ENCODE data around the gene BCL7A. TPM values are rescaled to one million over a fixed set of nuclear protein-coding genes. Genes with fewer than 3 reads are reported as not detected.

The BCL7A gene
- polyA plus RNA-seq, 3 donors: 0.34 to 0.79 (median 0.56) TPM

DNA sequence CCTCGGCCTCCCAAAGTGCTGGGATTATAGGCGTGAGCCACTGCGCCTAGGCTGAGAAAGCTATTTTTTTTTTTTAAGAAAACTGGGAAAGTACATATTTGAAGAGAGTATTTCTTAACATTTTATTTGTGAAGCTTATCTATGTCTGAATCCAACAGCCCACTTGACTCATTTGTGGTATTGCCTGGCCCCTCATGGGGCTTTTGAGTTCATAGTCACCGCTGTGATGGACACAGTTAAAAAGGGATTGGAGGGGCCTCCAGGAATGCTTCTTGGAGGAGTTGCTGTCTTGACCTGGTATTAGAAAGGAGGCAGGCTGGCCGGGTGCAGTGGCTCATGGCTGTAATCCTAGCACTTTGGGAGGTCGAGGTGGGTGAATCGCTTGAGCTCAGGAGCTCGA lies 26.5 kb downstream of the BCL7A start:
- WGBS (ENCODE audit: insufficient coverage): 97% methylated on average over 4 of the region's 8 CpGs
- Mint-ChIP-seq H3K4me3 (no peak overlapping the region), H3K36me3 (peaks cover 0 to 33% of the 10 kb centered on the region in 2 donors), H3K4me1 (peaks cover 8% of the 10 kb centered on the region), H3K9me3 (peaks cover 0 to 1% (median 0%) of the 10 kb centered on the region in 7 donors), H3K27me3 (ENCODE audit: low read depth in 3 of 3) (peaks cover 0 to 2% (median 0%) of the 10 kb centered on the region in 3 donors), H3K27ac (peak overlapping the region in 2 of 7 donors; percentile 40 to 41)
- intact Hi-C loops (cut with micrococcal nuclease): no loop called here
- Histone ChIP-seq H3K9ac (ENCODE audit: insufficient read depth, low read length, poor library complexity, severe bottlenecking) (no peak overlapping the region), H3K9me3 (replicated peaks in 1 of 2; ENCODE audit: control insufficient read depth in 1 of 2, insufficient read depth in 1 of 2, low read length in 2 of 2) (no peaks in the 10 kb centered on the region), H3K79me2 (ENCODE audit: insufficient read depth, low read length) (no peaks in the 10 kb centered on the region), H3K36me3 (replicated peaks in 1 of 2; ENCODE audit: control insufficient read depth in 1 of 2, insufficient read depth in 2 of 2, low read length in 2 of 2) (no peaks in the 10 kb centered on the region), H4K20me1 (ENCODE audit: insufficient read depth, low read length) (no peaks in the 10 kb centered on the region), H2AFZ (ENCODE audit: insufficient read depth, low read depth, low read length, poor library complexity, severe bottlenecking) (no peak overlapping the region), H3K4me3 (replicated peaks in 1 of 3; ENCODE audit: low read depth in 2 of 3, low read length in 3 of 3) (no peak overlapping the region), H3K27me3 (ENCODE audit: control insufficient read depth in 2 of 2, insufficient read depth in 2 of 2, low read length in 2 of 2) (no peaks in the 10 kb centered on the region), H3K4me2 (replicated peaks; ENCODE audit: extremely low read depth, low read length, poor library complexity, severe bottlenecking) (no peak overlapping the region), H3K4me1 (ENCODE audit: control insufficient read depth in 1 of 2, insufficient read depth in 2 of 2, low read length in 2 of 2) (peaks cover 9% of the 10 kb centered on the region in 2 donors), H3K27ac (ENCODE audit: low read depth in 1 of 2, low read length in 2 of 2) (no peak overlapping the region)
- DNase-seq: no peak
- TF ChIP-seq, protein P1, sequence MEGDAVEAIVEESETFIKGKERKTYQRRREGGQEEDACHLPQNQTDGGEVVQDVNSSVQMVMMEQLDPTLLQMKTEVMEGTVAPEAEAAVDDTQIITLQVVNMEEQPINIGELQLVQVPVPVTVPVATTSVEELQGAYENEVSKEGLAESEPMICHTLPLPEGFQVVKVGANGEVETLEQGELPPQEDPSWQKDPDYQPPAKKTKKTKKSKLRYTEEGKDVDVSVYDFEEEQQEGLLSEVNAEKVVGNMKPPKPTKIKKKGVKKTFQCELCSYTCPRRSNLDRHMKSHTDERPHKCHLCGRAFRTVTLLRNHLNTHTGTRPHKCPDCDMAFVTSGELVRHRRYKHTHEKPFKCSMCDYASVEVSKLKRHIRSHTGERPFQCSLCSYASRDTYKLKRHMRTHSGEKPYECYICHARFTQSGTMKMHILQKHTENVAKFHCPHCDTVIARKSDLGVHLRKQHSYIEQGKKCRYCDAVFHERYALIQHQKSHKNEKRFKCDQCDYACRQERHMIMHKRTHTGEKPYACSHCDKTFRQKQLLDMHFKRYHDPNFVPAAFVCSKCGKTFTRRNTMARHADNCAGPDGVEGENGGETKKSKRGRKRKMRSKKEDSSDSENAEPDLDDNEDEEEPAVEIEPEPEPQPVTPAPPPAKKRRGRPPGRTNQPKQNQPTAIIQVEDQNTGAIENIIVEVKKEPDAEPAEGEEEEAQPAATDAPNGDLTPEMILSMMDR (IDR thresholded peaks at IDR 0.05): no peak

DNA sequence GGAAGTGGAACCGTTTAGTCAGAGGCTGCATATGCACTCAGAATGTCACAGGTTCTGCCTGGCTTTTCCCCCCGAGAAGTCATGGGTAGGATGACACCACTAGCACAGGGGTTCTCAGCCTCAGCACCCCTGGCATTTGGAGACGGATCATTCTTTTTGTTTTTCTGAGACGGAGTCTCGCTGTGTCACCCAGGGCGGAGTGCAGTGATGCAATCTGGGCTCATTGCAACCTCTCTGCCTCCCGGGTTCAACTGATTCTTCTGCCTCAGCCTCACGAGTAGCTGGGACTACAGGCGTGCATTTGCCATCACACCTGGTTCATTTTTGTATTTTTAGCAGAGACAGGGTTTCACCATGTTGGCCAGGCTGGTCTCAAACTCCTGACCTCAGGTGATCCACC lies 28.1 kb downstream of the BCL7A start:
- Histone ChIP-seq H2AFZ (ENCODE audit: insufficient read depth, low read depth, low read length, poor library complexity, severe bottlenecking) (peak overlapping the region; percentile 65), H3K79me2 (ENCODE audit: insufficient read depth, low read length) (no peaks in the 10 kb centered on the region), H3K9ac (ENCODE audit: insufficient read depth, low read length, poor library complexity, severe bottlenecking) (no peak overlapping the region), H3K4me2 (replicated peaks; ENCODE audit: extremely low read depth, low read length, poor library complexity, severe bottlenecking) (no peak overlapping the region), H3K9me3 (replicated peaks in 1 of 2; ENCODE audit: control insufficient read depth in 1 of 2, insufficient read depth in 1 of 2, low read length in 2 of 2) (no peaks in the 10 kb centered on the region), H4K20me1 (ENCODE audit: insufficient read depth, low read length) (no peaks in the 10 kb centered on the region), H3K27ac (ENCODE audit: low read depth in 1 of 2, low read length in 2 of 2) (no peak overlapping the region), H3K4me1 (ENCODE audit: control insufficient read depth in 1 of 2, insufficient read depth in 2 of 2, low read length in 2 of 2) (peaks cover 9 to 12% of the 10 kb centered on the region in 2 donors), H3K36me3 (replicated peaks in 1 of 2; ENCODE audit: control insufficient read depth in 1 of 2, insufficient read depth in 2 of 2, low read length in 2 of 2) (no peaks in the 10 kb centered on the region), H3K27me3 (ENCODE audit: control insufficient read depth in 2 of 2, insufficient read depth in 2 of 2, low read length in 2 of 2) (no peaks in the 10 kb centered on the region), H3K4me3 (replicated peaks in 1 of 3; ENCODE audit: low read depth in 2 of 3, low read length in 3 of 3) (no peak overlapping the region)
- 33% methylated on average over 9 of the region's 9 CpGs for WGBS (ENCODE audit: insufficient coverage)
- intact Hi-C loops (cut with micrococcal nuclease): no loop called here
- H3K36me3 Mint-ChIP-seq: peaks cover 0 to 25% of the 10 kb centered on the region in 2 donors
- TF ChIP-seq, protein P1 (IDR thresholded peaks at IDR 0.05): no peak
- H3K27ac Mint-ChIP-seq: peak overlapping the region in 1 of 7 donors; percentile 54
- no peaks in the 10 kb centered on the region for H3K27me3 Mint-ChIP-seq (ENCODE audit: low read depth in 3 of 3)
- peaks cover 12% of the 10 kb centered on the region for H3K4me1 Mint-ChIP-seq
- H3K4me3 Mint-ChIP-seq: peak overlapping the region; percentile 64 to 69
- peaks cover 0 to 1% (median 0%) of the 10 kb centered on the region in 7 donors for H3K9me3 Mint-ChIP-seq
- peak in 1 of 3 donors; percentile 4 for DNase-seq

Measured in CD14-positive monocyte (primary cell).